SK-N-SH treated with all-trans-retinoic acid at 6 μM for 48 hours (cell line): Measurements from ENCODE around the gene HK3.

Experiments
- ATAC-seq: fragments of 200-7000 bp; cut with Tn5 transposase; 3 replicates; pipeline ENCODE4 v1.9.1; 2020; ENCODE audit warnings: mild to moderate bottlenecking, moderate library complexity
- ARNTL ChIP-seq: fragments of 450-650 bp; formaldehyde crosslinking; IDR thresholded peaks from 2 replicates; pipeline ENCODE4 v1.5.0; 2020; ENCODE audit warnings: low read depth, mild to moderate bottlenecking, moderate library complexity, borderline replicate concordance
- BACH2 ChIP-seq: fragments of 250-450 bp; sonication (Bioruptor Pico); IDR thresholded peaks from 2 replicates; pipeline ENCODE4 v1.9.0; 2021; ENCODE audit warnings: mild to moderate bottlenecking, borderline replicate concordance
- CREB5 ChIP-seq: fragments of 250-450 bp; sonication (Bioruptor Pico); IDR thresholded peaks from 2 replicates; pipeline ENCODE4 v1.5.1; 2020; ENCODE audit warnings: low read depth, mild to moderate bottlenecking, moderate library complexity
- ESRRG ChIP-seq: fragments of 250-450 bp; sonication (Bioruptor Pico); IDR thresholded peaks from 2 replicates; pipeline ENCODE4 v1.6.1; 2021; ENCODE audit warnings: mild to moderate bottlenecking
- GLIS3 ChIP-seq: fragments of 250-450 bp; sonication (Bioruptor Pico); IDR thresholded peaks from 2 replicates; pipeline ENCODE4 v1.5.0; 2020; ENCODE audit warnings: mild to moderate bottlenecking, moderate library complexity
- ISL1 ChIP-seq: fragments of 250-450 bp; sonication (Bioruptor Pico); IDR thresholded peaks from 2 replicates; pipeline ENCODE4 v2.1.2; 2022; ENCODE audit warnings: mild to moderate bottlenecking, moderate library complexity
- PATZ1 ChIP-seq: fragments of 250-450 bp; sonication (Bioruptor Pico); IDR thresholded peaks from 2 replicates; pipeline ENCODE4 v1.8.0; 2020; ENCODE audit warnings: mild to moderate bottlenecking, moderate library complexity, borderline replicate concordance
- POU6F1 ChIP-seq: fragments of 250-450 bp; sonication (Bioruptor Pico); IDR thresholded peaks from 2 replicates; pipeline ENCODE4 v1.8.0; 2021; ENCODE audit warnings: low read depth, mild to moderate bottlenecking, moderate library complexity, borderline replicate concordance
- PPARA ChIP-seq: fragments of 250-450 bp; sonication (Bioruptor Pico); IDR thresholded peaks from 2 replicates; pipeline ENCODE4 v1.5.0; 2020; ENCODE audit warnings: mild to moderate bottlenecking, borderline replicate concordance
- RARB ChIP-seq: fragments of 250-450 bp; sonication (Bioruptor Pico); IDR thresholded peaks from 2 replicates; pipeline ENCODE4 v1.8.0; 2021; ENCODE audit warnings: mild to moderate bottlenecking, moderate library complexity
- SNAI2 ChIP-seq: fragments of 250-450 bp; sonication (Bioruptor Pico); IDR thresholded peaks from 2 replicates; pipeline ENCODE4 v1.5.0; 2020; ENCODE audit warnings: mild to moderate bottlenecking, moderate library complexity
- TCF4 ChIP-seq: fragments of 250-450 bp; sonication (Bioruptor Pico); IDR thresholded peaks from 2 replicates; pipeline ENCODE4 v1.8.0; 2021; ENCODE audit warnings: mild to moderate bottlenecking, moderate library complexity, borderline replicate concordance
- TOX ChIP-seq: fragments of 250-450 bp; sonication (Bioruptor Pico); IDR thresholded peaks from 2 replicates; pipeline ENCODE4 v1.8.0; 2021; ENCODE audit warnings: mild to moderate bottlenecking, moderate library complexity, borderline replicate concordance
- ZC3H10 ChIP-seq: fragments of 250-450 bp; sonication (Bioruptor Pico); IDR thresholded peaks from 2 replicates; pipeline ENCODE4 v1.5.1; 2021; ENCODE audit warnings: mild to moderate bottlenecking, moderate library complexity
- ZFP3 ChIP-seq: fragments of 250-450 bp; sonication (Bioruptor Pico); IDR thresholded peaks from 2 replicates; pipeline ENCODE4 v1.5.0; 2020; ENCODE audit warnings: mild to moderate bottlenecking, moderate library complexity
- ZFP30 ChIP-seq: fragments of 450-650 bp; formaldehyde crosslinking; IDR thresholded peaks from 2 replicates; pipeline ENCODE4 v1.5.0; 2022; ENCODE audit warnings: mild to moderate bottlenecking, moderate library complexity
- ZNF565 ChIP-seq: fragments of 450-650 bp; formaldehyde crosslinking; conservative IDR thresholded peaks from 2 replicates; pipeline ENCODE4 v1.5.0; 2020; ENCODE audit warnings: low read depth, mild to moderate bottlenecking, moderate library complexity
- ZNF8 ChIP-seq: fragments of 450-650 bp; formaldehyde crosslinking; IDR thresholded peaks from 2 replicates; pipeline ENCODE4 v1.5.0; 2020; ENCODE audit warnings: mild to moderate bottlenecking, moderate library complexity
- TF ChIP-seq, protein P1 (sequence below): fragments of 250-450 bp; sonication (Bioruptor Pico); IDR thresholded peaks from 2 replicates; pipeline ENCODE4 v1.5.0; 2020; ENCODE audit warnings: mild to moderate bottlenecking, moderate library complexity

The HK3 gene

GRCh38 chr5:176868126-176868525 lies 31.0 kb downstream of the HK3 start (continued):
- TF ChIP-seq, protein P1, sequence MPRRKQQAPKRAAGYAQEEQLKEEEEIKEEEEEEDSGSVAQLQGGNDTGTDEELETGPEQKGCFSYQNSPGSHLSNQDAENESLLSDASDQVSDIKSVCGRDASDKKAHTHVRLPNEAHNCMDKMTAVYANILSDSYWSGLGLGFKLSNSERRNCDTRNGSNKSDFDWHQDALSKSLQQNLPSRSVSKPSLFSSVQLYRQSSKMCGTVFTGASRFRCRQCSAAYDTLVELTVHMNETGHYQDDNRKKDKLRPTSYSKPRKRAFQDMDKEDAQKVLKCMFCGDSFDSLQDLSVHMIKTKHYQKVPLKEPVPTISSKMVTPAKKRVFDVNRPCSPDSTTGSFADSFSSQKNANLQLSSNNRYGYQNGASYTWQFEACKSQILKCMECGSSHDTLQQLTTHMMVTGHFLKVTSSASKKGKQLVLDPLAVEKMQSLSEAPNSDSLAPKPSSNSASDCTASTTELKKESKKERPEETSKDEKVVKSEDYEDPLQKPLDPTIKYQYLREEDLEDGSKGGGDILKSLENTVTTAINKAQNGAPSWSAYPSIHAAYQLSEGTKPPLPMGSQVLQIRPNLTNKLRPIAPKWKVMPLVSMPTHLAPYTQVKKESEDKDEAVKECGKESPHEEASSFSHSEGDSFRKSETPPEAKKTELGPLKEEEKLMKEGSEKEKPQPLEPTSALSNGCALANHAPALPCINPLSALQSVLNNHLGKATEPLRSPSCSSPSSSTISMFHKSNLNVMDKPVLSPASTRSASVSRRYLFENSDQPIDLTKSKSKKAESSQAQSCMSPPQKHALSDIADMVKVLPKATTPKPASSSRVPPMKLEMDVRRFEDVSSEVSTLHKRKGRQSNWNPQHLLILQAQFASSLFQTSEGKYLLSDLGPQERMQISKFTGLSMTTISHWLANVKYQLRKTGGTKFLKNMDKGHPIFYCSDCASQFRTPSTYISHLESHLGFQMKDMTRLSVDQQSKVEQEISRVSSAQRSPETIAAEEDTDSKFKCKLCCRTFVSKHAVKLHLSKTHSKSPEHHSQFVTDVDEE (CRISPR knock-in tag) = no peak

DNA sequence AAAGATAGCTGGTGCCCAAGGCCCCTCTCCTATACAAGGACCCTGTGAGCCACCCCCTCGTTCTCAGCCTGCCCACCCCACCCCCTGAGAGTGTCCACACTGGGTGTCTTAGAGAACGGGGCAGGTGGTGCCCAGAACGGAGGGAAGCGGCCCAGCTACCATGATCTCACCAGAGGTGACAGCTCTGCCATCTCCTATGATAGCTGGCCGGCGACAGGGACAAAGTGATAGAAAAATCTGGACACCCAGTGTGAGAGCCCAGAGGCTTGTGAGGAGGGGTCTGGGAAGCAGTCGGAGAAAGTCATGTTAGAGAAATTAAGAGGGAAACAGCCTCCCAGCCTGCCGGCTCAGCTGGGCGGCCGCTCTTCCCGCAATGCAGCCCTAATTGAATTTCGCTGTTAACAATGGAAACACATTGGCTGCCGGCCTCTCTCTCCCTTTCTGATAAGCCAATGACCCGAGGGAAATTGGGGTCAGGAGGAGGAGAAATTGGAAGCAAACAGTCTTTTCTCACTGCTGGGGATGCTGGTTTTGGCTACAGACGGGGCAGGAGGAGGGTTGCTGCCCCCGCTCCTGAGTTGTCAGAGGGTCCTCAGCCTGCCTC lies 32.3 kb downstream of the HK3 start:
- no peak for TF ChIP-seq RARB (CRISPR knock-in tag)
- no peak for TF ChIP-seq CREB5 (CRISPR knock-in tag)
- TF ChIP-seq TCF4 (CRISPR knock-in tag) = peak; percentile 51; the same call in 1 of the 2 replicates
- TF ChIP-seq, protein P1 (CRISPR knock-in tag) = peak; percentile 59; the same call in 1 of the 2 replicates
- no peak for TF ChIP-seq ZNF565 (CRISPR knock-in tag)
- no peak for TF ChIP-seq ESRRG (CRISPR knock-in tag)
- no peak for TF ChIP-seq PPARA (CRISPR knock-in tag)
- no peak for TF ChIP-seq ZC3H10 (CRISPR knock-in tag)
- no peak for TF ChIP-seq ZNF8 (CRISPR knock-in tag)
- TF ChIP-seq POU6F1 (CRISPR knock-in tag) = no peak
- no peak; the same call in 2 of the 3 replicates for ATAC-seq

- no peak for ATAC-seq
- TF ChIP-seq, protein P1 (CRISPR knock-in tag) = no peak
- no peak for TF ChIP-seq ZFP3
- TF ChIP-seq ZNF8 (CRISPR knock-in tag) = no peak
- no peak for TF ChIP-seq SNAI2
- TF ChIP-seq ISL1 (CRISPR knock-in tag) = no peak
- no peak for TF ChIP-seq PPARA (CRISPR knock-in tag)
- no peak for TF ChIP-seq ZFP30
- TF ChIP-seq BACH2 (CRISPR knock-in tag) = no peak
- no peak for TF ChIP-seq GLIS3
- TF ChIP-seq ARNTL (CRISPR knock-in tag) = no peak
- no peak for TF ChIP-seq ZC3H10 (CRISPR knock-in tag)
- TF ChIP-seq PATZ1 (CRISPR knock-in tag) = no peak
- no peak for TF ChIP-seq CREB5 (CRISPR knock-in tag)
- no peak for TF ChIP-seq ZNF565 (CRISPR knock-in tag)
- no peak for TF ChIP-seq TOX (CRISPR knock-in tag)
Observed at GRCh38 chr5:176865964-176866363, 33.2 kb downstream of the HK3 start.
